Measurements from ENCODE around the gene CXCL17.

- TF ChIP-seq CTCF (IDR thresholded peaks at IDR 0.05 in 8 of 11, conservative IDR thresholded peaks at IDR 0.05 in 3 of 11), result no peak
- TF ChIP-seq POLR2AphosphoS5 (IDR thresholded peaks at IDR 0.05), result no peak
- TF ChIP-seq POLR2A (IDR thresholded peaks at IDR 0.05), result no peak
These were observed 1.2 kb upstream of the CXCL17 start for GRCh38 chr19:42443944-42444398.
